HFFc6 (cell line): ENCODE measurements around the gene ETNK2. TPM values are rescaled to one million over a fixed set of nuclear protein-coding genes. Genes with fewer than 3 reads are reported as not detected.

Experiments used
- DNase-seq: peaks from one replicate; pipeline ENCODE4 v3.0.0-alpha.2; 2018
- H3K27ac Mint-ChIP-seq: 2 replicates; pipeline ENCODE4 v1.8.0; 2020; ENCODE audit warnings: mild to moderate bottlenecking, mixed read lengths
- H3K27me3 Mint-ChIP-seq: 2 replicates; pipeline ENCODE4 v1.8.0; 2021; ENCODE audit warnings: mild to moderate bottlenecking, moderate library complexity, mixed read lengths; ENCODE audit not compliant: insufficient read depth
- H3K36me3 Mint-ChIP-seq: 2 replicates; pipeline ENCODE4 v1.8.0; 2021; ENCODE audit warnings: low read depth, mixed read lengths
- H3K4me1 Mint-ChIP-seq: 2 replicates; pipeline ENCODE4 v1.8.0; 2020; ENCODE audit warnings: low read depth, mixed read lengths
- H3K4me3 Mint-ChIP-seq: 2 replicates; pipeline ENCODE4 v1.8.0; 2020; ENCODE audit warnings: mild to moderate bottlenecking, moderate library complexity, mixed read lengths
- H3K9me3 Mint-ChIP-seq: 2 replicates; pipeline ENCODE4 v1.8.0; 2020; ENCODE audit warnings: mild to moderate bottlenecking, mixed read lengths
- CTCF ChIP-seq: fragments of 200-600 bp; sonication (generic); IDR thresholded peaks from 2 replicates; pipeline ENCODE4 v1.5.0; 2021; ENCODE audit warnings: antibody characterized with exemption, mild to moderate bottlenecking
- total RNA-seq, 6 experiments: library from RNA; stranded (reverse); fragmentation: NEBNext Ultra II Directional; extraction: Animal tissue kit (Norgen Biotek cat#: 25700); gene quantifications; 2 replicates in 1 of 6; 3 replicates in 5 of 6; pipeline ENCODE4 v1.2.3, GENCODE V29; 2021

The ETNK2 gene
- total RNA-seq, 6 experiments from 2014 or later = 3.1 to 6.3 (median 3.9) TPM

GRCh38 chr1:204116539-204116938 lies 35.3 kb downstream of the ETNK2 start:
- no peak for DNase-seq
- H3K27ac Mint-ChIP-seq = no peak overlapping the region

GRCh38 chr1:204115116-204115515 lies 36.7 kb downstream of the ETNK2 start:
- peaks cover 27% of the 10 kb centered on the region for H3K4me1 Mint-ChIP-seq
- no peaks in the 10 kb centered on the region for H3K36me3 Mint-ChIP-seq
- H3K27ac Mint-ChIP-seq = no peak overlapping the region
- H3K4me3 Mint-ChIP-seq = no peak overlapping the region
- no peaks in the 10 kb centered on the region for H3K27me3 Mint-ChIP-seq
- no peak for DNase-seq
- no peaks in the 10 kb centered on the region for H3K9me3 Mint-ChIP-seq
- TF ChIP-seq CTCF = no peak

More at GRCh38 chr1:204116539-204116938, 35.3 kb downstream of the ETNK2 start:
- H3K4me1 Mint-ChIP-seq = peaks cover 20% of the 10 kb centered on the region
- H3K27me3 Mint-ChIP-seq = no peaks in the 10 kb centered on the region
- no peaks in the 10 kb centered on the region for H3K36me3 Mint-ChIP-seq
- H3K9me3 Mint-ChIP-seq = no peaks in the 10 kb centered on the region
- no peak overlapping the region for H3K4me3 Mint-ChIP-seq
- no peak for TF ChIP-seq CTCF

GRCh38 chr1:204114606-204115005 lies 37.2 kb downstream of the ETNK2 start:
- Mint-ChIP-seq H3K9me3 (no peaks in the 10 kb centered on the region), H3K4me3 (no peak overlapping the region), H3K27ac (no peak overlapping the region), H3K36me3 (no peaks in the 10 kb centered on the region), H3K4me1 (peaks cover 27% of the 10 kb centered on the region), H3K27me3 (no peaks in the 10 kb centered on the region)
- DNase-seq = no peak
- TF ChIP-seq CTCF = no peak

GRCh38 chr1:204113896-204114295 lies 37.9 kb downstream of the ETNK2 start:
- no peak overlapping the region for H3K4me3 Mint-ChIP-seq
- H3K9me3 Mint-ChIP-seq = no peaks in the 10 kb centered on the region
- H3K4me1 Mint-ChIP-seq = peaks cover 27% of the 10 kb centered on the region
- TF ChIP-seq CTCF = no peak
- no peak for DNase-seq
- H3K36me3 Mint-ChIP-seq = no peaks in the 10 kb centered on the region
- H3K27me3 Mint-ChIP-seq = no peaks in the 10 kb centered on the region
- H3K27ac Mint-ChIP-seq = no peak overlapping the region; the same call in 1 of the 2 replicates

GRCh38 chr1:204112876-204113730 lies 38.7 kb downstream of the ETNK2 start:
- no peak overlapping the region; the same call in 1 of the 2 replicates for H3K27ac Mint-ChIP-seq
- peaks cover 27% of the 10 kb centered on the region for H3K4me1 Mint-ChIP-seq
- TF ChIP-seq CTCF = 0 out of 2 replicates have a peak, but pooled peaks have one; percentile 11
- no peak overlapping the region; the same call in 1 of the 2 replicates for H3K4me3 Mint-ChIP-seq
- no peaks in the 10 kb centered on the region for H3K36me3 Mint-ChIP-seq
- no peak for DNase-seq
- no peaks in the 10 kb centered on the region for H3K27me3 Mint-ChIP-seq
- H3K9me3 Mint-ChIP-seq = no peaks in the 10 kb centered on the region
